GM21717 (cell line): Measurements from ENCODE around the gene CD4.
"Not testable (repeated sequence)": the region's sequence is repeated elsewhere in the genome, so short reads cannot be mapped to it uniquely, and the experiment has no call there.

Source experiments
- ATAC-seq: cut with Tn5 transposase; IDR thresholded peaks from one replicate; pipeline ENCODE4 v1.9.1; 2021; ENCODE audit warnings: mild to moderate bottlenecking, moderate library complexity; ENCODE audit not compliant: unreplicated experiment

Gene CD4

DNA sequence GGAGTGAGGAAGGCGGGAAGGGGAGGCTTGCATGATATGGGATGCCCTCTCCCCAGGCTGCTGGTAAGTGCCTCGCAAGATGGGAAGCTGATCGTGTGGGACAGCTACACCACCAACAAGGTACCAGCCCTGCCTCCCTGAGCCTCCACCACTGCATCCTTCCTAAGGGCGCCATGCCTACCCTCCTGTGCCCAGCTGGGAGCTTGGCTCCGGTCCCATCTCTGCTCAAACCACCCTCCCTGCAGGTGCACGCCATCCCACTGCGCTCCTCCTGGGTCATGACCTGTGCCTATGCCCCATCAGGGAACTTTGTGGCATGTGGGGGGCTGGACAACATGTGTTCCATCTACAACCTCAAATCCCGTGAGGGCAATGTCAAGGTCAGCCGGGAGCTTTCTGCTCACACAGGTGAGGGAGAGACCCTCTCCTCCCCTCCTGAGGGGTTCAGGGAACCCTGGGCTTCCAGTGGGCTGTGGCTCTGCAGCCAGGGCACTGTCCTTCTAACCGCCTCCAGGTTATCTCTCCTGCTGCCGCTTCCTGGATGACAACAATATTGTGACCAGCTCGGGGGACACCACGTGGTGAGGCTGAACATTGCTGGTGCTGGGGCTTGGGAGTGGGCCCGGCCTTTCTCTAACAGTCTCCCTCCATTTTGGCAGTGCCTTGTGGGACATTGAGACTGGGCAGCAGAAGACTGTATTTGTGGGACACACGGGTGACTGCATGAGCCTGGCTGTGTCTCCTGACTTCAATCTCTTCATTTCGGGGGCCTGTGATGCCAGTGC is 54.0 kb downstream of the CD4 start:
- ATAC-seq = no peak

DNA sequence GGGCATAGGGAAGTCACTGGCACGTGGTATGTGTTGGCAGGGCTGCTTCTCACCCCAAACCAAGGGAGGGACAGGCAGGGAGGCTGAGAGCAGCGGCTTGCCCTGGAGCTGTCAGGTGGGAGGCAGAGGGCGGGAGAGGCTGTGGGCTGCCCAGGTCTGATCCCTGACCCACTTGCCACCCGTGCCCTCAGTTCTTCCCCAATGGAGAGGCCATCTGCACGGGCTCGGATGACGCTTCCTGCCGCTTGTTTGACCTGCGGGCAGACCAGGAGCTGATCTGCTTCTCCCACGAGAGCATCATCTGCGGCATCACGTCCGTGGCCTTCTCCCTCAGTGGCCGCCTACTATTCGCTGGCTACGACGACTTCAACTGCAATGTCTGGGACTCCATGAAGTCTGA is 56.1 kb downstream of the CD4 start:
- ATAC-seq = no peak

DNA sequence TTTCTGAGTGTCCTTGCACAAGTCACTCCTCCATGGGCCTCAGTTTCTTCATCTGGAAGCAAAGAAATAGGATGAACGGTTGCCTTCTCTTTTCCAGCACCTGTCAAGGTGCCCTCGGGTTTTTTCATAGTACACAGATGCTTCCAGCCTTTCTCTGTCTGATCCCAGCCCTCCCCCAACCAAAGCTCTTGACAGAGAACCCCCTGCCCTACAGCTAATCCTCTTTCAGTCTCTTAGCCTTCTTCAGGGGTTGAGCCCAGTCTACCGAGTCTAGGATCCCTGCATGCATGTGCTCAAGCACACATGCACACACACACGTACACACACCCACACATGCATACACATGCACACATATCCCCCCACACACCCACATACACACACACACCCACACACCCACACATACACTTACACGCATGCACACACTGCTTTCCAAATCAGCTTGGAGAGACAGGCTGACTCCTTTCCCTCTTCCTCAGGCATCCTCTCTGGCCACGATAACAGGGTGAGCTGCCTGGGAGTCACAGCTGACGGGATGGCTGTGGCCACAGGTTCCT is 57.1 kb downstream of the CD4 start:
- ATAC-seq = no peak

DNA sequence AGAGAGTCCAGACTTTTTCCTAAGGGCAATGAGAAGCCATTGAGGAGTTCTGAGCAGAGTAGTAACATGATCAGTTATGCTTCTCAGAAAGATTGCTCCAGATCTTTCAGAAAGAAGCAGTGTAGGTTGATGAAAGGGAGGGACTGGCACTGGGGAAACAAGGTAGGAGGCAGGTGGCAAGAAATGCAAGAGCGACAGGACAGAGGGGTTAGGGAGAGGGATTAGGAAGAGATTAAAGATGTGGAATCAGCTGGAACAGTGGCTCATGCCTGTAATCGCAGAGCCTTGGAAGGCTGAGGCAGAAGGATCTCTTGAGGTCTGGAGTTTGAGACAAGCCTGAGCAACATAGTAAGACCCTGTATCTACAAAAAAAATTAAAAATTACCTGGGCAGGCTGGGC is 58.3 kb downstream of the CD4 start:
- ATAC-seq = no peak

DNA sequence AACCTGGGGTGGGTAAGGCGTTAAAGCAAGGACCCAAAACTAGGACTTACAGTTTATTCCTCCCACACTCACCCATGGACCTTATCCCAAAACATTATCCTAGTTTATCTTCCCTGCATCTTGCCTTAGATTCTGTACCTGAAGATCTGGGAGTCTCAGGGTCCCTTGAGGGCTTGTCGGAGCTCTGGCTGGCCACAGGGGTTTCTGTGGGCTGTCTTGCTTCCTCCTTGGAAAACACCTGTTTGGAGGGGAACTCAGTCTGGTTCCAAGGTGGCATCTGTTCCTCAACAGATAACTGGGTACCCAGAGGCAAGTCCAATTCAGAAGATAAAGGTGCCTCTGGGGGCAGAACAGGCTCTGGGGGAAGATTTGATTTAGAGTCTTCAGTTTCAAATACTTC is 60.1 kb downstream of the CD4 start:
- ATAC-seq = no peak

DNA sequence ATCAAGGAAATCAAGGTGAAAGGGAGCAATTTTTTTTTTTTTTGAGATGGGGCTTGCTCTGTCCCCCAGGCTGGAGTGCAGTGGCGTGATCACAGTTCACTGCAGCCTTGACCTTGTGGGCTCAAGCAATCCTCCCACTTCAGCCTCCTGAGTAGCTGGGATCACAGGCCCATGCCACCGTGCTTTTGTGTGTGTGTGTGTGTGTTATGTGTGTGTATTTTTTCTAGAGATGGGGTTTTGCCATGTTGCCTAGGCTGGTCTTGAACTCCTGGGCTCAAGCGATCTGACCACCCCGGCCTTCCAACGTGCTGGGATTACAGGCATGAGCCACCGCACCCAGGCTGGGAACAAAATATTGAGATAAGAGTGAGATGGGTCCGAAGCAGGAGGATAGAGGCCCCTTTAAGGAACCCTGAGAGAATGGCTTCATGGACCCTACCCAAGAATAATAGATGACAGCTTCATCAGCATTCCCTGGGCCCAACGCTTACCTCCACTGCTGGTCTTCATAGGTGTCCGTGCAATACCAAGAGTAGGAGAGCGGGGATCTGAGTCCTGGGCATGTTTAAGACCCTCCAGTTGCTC is 60.7 kb downstream of the CD4 start:
- no peak for ATAC-seq

DNA sequence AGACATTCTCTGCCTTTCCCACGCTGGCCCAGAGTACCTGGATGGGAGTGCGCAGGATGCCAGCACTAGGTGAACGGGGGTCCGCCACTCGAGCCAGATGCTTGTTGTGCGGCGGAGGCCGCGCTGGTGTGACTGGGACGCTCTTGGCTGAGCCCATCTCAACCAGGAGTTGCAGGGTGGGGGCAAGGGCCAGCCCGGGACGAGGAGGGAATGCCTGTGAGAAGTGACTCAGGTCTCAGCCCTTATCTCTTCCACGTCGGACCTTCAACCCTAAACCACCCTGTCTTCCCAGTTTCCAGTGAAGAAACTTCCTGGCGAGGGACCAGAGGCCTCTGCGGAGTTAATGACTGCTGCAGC is 61.4 kb downstream of the CD4 start:
- ATAC-seq = no peak

DNA sequence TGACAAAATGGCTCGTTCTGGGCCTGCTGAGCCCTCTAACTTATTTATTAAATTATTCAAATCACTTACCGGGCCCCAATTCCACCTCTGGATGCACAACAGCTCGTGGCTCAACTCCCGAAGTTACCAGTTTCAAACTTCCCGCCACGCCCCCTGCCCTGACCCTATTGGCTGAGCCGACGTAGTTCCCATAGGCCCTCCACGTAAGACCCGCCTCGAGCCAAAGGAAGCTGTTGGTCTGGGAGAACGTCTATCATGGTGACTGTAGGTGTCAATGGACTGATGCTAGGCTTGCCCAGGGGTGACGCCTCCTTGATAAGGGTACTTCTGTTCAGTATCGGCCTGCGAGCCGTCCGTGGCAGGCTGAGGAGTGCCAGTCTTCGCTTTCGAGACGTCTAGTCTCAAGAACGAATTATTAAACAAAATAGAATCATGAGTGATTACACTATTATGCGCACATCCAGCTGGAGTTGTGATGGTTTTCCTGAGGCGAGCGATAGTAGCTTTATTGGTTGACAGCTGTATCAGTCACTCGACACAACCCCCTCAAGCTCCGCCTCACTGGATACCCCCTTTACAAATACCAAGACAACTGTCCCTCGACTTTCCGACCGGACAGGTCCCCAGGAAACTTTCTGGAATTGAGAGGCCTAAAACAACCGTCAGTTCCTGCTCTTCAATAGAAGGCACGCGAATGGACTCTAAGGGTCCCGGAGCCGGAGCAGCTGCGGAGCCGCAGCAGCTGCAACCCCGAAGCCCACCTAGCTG is 62.0 kb downstream of the CD4 start, which contains the start of gene CDCA3:
TSS of gene CDCA3 (minus strand) at position 134 of the 768 bp plus-strand sequence. CDS start 334 bp downstream, outside the sequence.
- peak; percentile 49 for ATAC-seq

DNA sequence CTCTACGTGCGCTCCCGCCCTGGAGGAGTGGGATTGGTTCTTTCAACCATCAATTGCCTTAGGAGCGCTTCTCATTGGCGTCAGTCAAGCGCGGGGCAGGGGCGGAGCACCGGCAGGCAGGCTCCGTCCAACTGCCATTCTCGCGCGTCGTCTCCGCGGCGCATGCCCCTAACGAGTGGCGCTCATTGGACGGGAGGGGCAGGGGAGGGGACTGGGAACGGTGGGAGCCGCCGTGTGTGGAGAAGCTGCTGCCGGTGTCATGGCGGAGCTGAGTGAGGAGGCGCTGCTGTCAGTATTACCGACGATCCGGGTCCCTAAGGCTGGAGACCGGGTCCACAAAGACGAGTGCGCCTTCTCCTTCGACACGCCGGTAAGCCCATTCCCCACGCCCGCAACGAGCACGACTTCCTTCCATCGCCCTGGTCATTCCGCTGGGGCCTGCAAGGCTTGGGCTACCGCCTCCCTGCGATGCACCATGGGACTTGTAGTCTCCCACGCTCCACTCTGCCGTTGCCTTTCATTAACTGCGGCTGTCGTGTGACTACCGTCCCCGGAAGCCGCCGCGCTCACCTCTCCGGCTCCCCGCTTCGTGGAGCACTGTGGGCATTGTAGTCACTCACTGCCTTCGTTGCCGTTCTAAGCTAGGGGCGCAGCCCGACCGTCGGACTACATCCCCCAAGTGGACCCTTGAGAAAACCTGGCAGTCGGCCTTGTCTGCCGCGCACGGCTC is 62.8 kb downstream of the CD4 start, which contains the start of gene USP5:
TSS of gene USP5 (plus strand) at position 230 of the 730 bp plus-strand sequence. CDS start at position 260, 30 bp downstream.
- peak; percentile 73 for ATAC-seq

DNA sequence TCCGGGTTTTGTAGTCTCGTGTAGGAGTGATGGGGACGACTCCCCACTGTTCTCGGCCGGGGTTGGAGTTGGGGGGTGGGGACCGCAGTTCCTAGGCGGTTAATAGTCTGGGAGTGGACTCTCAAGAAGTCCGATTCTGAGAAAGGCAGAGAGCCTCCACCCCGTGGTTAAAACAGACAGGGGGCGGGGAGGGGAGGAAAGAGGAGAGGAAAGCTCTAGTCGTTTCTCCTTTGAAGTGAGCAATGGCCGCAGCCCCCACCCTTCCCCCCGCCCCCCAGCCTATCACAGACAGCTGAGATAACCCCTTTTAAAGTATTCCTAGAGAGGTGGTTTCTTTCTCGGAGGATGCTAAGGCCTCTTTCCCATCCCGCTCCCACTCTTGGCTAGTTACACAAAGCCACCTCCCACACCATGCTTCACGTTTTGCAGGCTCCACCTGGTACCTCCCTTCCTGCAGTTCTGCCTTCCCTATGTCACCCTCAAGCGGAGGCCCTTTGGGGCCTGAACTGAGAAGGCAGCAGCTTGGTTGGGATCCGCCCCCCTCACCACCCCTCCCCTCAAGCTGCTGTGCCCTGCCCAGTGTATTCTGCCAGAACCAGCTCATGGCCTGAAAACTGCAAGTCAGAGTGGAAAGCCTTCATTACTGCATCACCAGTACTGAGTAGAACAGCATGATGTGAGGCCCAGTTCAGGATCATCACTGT is 63.5 kb downstream of the CD4 start:
- ATAC-seq = no peak

DNA sequence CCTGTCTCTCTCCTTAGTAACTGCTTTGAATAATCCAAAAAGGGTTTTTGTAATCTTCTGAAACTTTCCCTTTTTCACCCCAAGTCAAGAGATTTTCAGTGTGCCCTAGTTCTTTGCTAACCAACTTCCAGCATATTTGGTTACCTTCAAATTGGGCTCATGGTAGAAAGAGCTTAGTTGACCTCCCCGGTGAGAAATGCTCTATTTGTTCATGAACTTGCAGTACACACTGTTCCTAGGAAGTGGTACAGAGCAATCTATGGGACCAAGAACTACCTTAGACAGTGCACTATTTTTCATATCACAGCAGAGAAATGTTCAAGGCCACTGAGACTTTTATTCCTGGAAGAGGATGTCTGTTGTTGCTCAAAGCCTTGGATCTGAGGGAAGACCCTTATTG is 64.3 kb downstream of the CD4 start:
- ATAC-seq = no peak

DNA sequence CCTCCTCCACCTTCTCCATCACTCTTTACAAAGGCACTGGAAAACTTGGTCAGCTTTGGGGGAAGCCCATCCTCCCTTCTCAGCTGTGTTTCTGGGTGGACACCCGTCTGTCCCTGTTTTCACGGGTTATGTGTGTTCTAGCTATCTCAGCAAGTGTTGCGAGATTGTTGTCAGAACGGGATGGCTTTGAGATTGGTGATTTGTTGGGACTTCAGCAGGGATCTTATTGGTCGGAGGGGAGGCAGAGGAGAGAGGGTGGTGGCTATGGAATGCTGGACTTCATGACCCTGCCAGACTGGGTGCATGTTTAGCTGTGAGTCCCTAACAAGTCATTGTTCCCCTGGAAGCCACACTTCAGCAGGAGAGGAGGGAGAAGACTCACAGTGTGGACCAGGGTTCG is 64.7 kb downstream of the CD4 start:
- ATAC-seq = no peak

DNA sequence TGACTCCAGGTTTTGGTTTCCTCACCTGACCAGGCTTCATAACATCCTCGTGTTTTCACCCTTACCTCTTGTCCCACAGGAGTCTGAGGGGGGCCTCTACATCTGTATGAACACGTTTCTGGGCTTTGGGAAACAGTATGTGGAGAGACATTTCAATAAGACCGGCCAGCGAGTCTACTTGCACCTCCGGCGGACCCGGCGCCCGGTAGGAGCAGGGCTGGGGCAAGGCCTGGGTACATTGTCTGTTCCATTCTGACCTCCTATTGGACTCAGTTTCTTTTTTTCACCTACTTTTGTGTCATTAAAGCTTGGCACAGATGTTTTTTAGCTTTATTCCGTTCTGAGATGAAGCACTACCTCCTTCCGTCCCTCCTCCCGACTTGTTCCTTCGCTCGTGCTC is 66.0 kb downstream of the CD4 start:
- ATAC-seq = no peak

DNA sequence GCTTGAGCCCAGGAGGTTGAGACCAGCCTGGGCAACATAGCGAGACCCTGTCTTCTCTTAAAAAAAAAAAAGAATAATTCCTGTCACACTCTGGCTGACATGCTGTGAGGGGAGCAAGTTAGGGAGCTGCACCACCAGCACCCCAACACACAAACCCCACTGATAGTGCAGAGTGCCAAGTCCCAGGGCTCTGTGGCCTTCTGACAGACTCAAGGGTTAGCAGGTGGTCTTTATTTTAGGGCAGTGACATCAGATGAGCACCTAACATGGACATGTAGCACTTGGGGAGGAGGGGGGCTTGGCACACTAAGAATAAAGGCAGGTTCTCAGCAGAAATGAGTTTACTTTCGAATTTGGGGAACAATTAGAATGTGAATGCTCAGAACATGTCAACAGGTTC is 69.5 kb downstream of the CD4 start:
- no peak for ATAC-seq

DNA sequence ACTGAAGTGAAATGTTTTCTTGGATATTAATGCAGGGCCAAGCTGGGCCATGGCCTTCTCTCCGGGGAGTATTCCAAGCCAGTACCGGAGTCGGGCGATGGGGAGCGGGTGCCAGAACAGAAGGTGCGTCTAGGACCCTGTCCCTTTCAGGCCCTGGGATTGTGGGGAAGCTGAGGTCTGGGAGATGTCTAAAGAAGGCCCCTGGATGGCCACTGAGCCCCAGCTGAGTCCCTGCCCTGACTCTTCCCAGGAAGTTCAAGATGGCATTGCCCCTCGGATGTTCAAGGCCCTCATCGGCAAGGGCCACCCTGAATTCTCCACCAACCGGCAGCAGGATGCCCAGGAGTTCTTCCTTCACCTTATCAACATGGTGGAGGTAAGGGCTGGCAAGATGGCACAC is 70.8 kb downstream of the CD4 start:
- no peak for ATAC-seq

DNA sequence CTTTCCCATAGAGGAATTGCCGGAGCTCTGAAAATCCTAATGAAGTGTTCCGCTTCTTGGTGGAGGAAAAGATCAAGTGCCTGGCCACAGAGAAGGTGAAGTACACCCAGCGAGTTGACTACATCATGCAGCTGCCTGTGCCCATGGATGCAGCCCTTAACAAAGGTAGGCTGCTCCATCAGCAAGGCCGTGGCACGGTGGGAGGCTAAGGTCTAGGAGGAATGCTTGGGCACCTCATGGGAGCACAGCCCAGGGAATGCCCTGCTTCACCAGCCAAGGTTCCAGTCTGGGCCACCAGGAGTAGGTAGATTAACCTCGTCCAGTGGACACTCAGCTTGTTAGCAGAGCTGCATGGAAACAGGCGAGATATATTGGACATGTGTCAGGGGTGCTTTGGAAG is 71.6 kb downstream of the CD4 start:
- no peak for ATAC-seq

DNA sequence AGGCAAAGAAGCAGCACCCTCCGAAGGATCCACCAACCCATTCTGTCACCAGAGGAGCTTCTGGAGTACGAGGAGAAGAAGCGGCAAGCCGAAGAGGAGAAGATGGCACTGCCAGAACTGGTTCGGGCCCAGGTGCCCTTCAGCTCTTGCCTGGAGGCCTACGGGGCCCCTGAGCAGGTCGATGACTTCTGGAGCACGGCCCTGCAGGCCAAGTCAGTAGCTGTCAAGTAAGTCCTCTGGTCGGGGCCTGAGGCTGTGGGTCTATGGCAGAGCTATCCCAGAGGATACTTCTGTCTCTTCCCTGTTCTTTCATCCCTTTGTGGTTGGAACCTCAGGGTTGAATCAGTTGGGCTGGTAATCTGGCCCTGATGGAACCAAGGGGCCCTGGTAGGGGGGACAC is 72.1 kb downstream of the CD4 start:
- ATAC-seq = no peak

DNA sequence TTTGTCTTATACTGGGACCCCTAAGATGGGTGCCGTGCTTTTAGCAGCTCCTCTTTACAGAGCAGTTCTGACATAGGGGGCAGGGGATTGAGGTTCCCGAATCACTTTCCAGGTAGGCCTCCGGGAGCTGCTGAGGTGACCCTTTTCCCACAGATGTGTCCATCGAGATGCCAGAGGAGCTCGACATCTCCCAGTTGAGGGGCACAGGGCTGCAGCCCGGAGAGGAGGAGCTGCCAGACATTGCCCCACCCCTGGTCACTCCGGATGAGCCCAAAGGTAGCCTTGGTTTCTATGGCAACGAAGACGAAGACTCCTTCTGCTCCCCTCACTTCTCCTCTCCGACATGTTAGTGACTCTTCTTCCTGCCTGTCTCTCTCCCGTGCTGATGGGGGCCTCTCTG is 73.7 kb downstream of the CD4 start:
- ATAC-seq = no peak

DNA sequence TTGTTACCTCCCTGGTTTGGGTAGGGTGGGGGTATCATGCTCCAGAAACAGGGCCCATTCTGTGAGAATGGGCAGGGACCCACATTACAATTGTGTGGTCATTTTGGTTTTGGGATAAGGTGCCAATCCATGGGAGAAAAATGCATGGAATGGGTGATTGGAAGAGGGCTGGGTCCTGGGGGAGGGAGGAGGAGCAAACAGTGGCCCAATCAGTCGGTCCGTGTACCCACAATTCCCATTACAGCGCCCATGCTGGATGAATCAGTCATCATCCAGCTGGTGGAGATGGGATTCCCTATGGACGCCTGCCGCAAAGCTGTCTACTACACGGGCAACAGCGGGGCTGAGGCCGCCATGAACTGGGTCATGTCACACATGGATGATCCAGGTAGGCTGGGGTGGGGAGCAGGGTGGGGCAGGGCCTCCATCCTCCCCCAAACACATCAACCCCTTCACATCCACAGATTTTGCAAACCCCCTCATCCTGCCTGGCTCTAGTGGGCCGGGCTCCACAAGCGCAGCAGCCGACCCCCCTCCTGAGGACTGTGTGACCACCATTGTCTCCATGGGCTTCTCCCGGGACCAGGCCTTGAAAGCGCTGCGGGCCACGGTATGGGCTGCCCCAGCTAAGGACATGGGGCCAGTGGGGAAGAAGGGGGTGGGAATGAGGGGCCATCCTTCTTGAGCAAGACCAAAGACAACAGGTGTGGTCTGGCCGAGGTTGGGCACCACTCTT is 74.4 kb downstream of the CD4 start:
- no peak for ATAC-seq

DNA sequence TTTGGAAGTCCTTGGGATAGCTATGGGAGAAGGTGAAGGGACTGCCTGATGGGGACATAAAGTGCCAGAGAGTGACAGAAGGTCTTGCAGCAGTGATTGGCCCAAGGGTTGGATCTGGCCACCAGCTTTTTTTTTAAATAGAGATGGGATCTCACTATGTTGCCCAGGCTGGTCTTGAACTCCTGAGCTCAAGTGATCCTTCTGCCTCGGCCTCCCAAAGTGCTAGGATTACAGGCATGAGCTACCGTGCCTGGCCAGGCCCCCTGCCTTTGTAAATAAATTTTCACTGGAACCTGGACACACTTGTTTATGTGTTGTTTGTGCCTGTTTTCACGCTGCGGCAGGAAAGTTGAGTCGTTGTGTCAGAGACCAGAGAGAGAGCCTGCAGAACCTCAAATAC is 76.0 kb downstream of the CD4 start:
- ATAC-seq = not testable (repeated sequence)
